Neural cell (in vitro differentiated cells): ENCODE data around the gene UBE2QL1. TPM values are rescaled to one million over a fixed set of nuclear protein-coding genes. Genes with fewer than 3 reads are reported as not detected.

Experiments used
- H2AFZ ChIP-seq: fragments of 200-600, 300-800 bp; sonication (generic), shearing (Covaris generic); 2 replicates; pipeline ENCODE4 v1.6.0; 2014; ENCODE audit warnings: low read depth, mild to moderate bottlenecking, antibody characterized with exemption, low read length, moderate library complexity
- H3F3A ChIP-seq: fragments of 200-600 bp; shearing (Covaris generic); 2 replicates; pipeline ENCODE4 v1.6.1; 2016; ENCODE audit warnings: mild to moderate bottlenecking, moderate library complexity, mixed read lengths, antibody characterized with exemption, low read length; ENCODE audit not compliant: insufficient read depth, poor library complexity, severe bottlenecking
- H3K27ac ChIP-seq: fragments of 200-600, 300-800 bp; sonication (generic), shearing (Covaris generic); 2 replicates; pipeline ENCODE4 v1.5.1; 2014; ENCODE audit warnings: mild to moderate bottlenecking, low read length, moderate library complexity
- H3K27me3 ChIP-seq: fragments of 300-800, 200-600 bp; sonication (generic), shearing (Covaris generic); 2 replicates; pipeline ENCODE4 v1.6.0; 2014; ENCODE audit warnings: mild to moderate bottlenecking, low read depth, low read length, moderate library complexity; ENCODE audit not compliant: insufficient read depth
- H3K36me3 ChIP-seq: fragments of 300-800, 200-600 bp; sonication (generic), shearing (Covaris generic); 2 replicates; pipeline ENCODE4 v1.5.1; 2014; ENCODE audit warnings: mild to moderate bottlenecking, antibody characterized with exemption, low read length, moderate library complexity; ENCODE audit not compliant: insufficient read depth
- H3K4me2 ChIP-seq: fragments of 300-800, 200-600 bp; sonication (generic), shearing (Covaris generic); 2 replicates; pipeline ENCODE4 v1.6.0; 2014; ENCODE audit warnings: mild to moderate bottlenecking, low read length
- H3K4me3 ChIP-seq: fragments of 300-800, 200-600 bp; sonication (generic), shearing (Covaris generic); 2 replicates; pipeline ENCODE4 v1.5.1; 2014; ENCODE audit warnings: mild to moderate bottlenecking, low read length, moderate library complexity
- H3K79me2 ChIP-seq: fragments of 200-600 bp; shearing (Covaris generic); replicated peaks from 2 replicates; pipeline ENCODE4 v1.6.0; 2014; ENCODE audit warnings: mild to moderate bottlenecking, low read length, moderate library complexity; ENCODE audit not compliant: insufficient read depth
- H3K9ac ChIP-seq: fragments of 300-800, 200-600 bp; sonication (generic), shearing (Covaris generic); 2 replicates; pipeline ENCODE4 v1.6.1; 2016; ENCODE audit warnings: mild to moderate bottlenecking, low read length, mixed read lengths
- H3K9me2 ChIP-seq: fragments of 200-600 bp; shearing (Covaris generic); 2 replicates; pipeline ENCODE4 v1.6.1; 2016; ENCODE audit warnings: mild to moderate bottlenecking, low read length, mixed read lengths; ENCODE audit not compliant: insufficient read depth
- H3K9me3 ChIP-seq: fragments of 200-600, 300-800 bp; sonication (generic), shearing (Covaris generic); 2 replicates; pipeline ENCODE4 v1.6.1; 2016; ENCODE audit warnings: mild to moderate bottlenecking, mixed run types, low read length, moderate library complexity, mixed read lengths
- H4K20me1 ChIP-seq: fragments of 200-600 bp; shearing (Covaris generic); 2 replicates; pipeline ENCODE4 v1.6.1; 2016; ENCODE audit warnings: mild to moderate bottlenecking, mixed run types; ENCODE audit not compliant: insufficient read depth
- CTCF ChIP-seq: fragments of 450-650 bp; IDR thresholded peaks from 2 replicates; pipeline ENCODE4 v1.5.1; 2014; ENCODE audit warnings: antibody characterized with exemption, mild to moderate bottlenecking, moderate library complexity; ENCODE audit not compliant: poor library complexity, severe bottlenecking
- EP300 ChIP-seq: fragments of 450-650 bp; conservative IDR thresholded peaks from 2 replicates; pipeline ENCODE4 v1.6.1; 2014; ENCODE audit warnings: antibody characterized with exemption, mild to moderate bottlenecking, moderate library complexity; ENCODE audit not compliant: poor library complexity, severe bottlenecking
- EZH2 ChIP-seq: fragments of 200-600, 300-800 bp; shearing (Covaris generic), sonication (generic); IDR thresholded peaks from 2 replicates; pipeline ENCODE4 v1.6.1; 2014; ENCODE audit warnings: antibody characterized with exemption, low read length, borderline replicate concordance, mild to moderate bottlenecking; ENCODE audit not compliant: insufficient read depth, poor library complexity, severe bottlenecking
- MXI1 ChIP-seq: fragments of 450-650 bp; conservative IDR thresholded peaks from 2 replicates; pipeline ENCODE4 v1.6.1; 2014; ENCODE audit warnings: antibody characterized with exemption, mild to moderate bottlenecking; ENCODE audit not compliant: poor library complexity, severe bottlenecking
- POLR2AphosphoS5 ChIP-seq: IDR thresholded peaks from 2 replicates; pipeline ENCODE4 v1.6.1; 2012
- RAD21 ChIP-seq: fragments of 450-650 bp; conservative IDR thresholded peaks from 2 replicates; pipeline ENCODE4 v1.6.1; 2014; ENCODE audit warnings: antibody characterized with exemption, mild to moderate bottlenecking, moderate library complexity
- REST ChIP-seq: IDR thresholded peaks from 2 replicates; pipeline ENCODE4 v1.6.1; 2012; ENCODE audit warnings: borderline replicate concordance
- SMC3 ChIP-seq: fragments of 450-650 bp; conservative IDR thresholded peaks from 2 replicates; pipeline ENCODE4 v1.6.1; 2014; ENCODE audit warnings: antibody characterized with exemption, mild to moderate bottlenecking, moderate library complexity; ENCODE audit not compliant: poor library complexity
- TAF1 ChIP-seq: IDR thresholded peaks from 2 replicates; pipeline ENCODE4 v1.6.1; 2012; ENCODE audit warnings: low read depth
- polyA plus RNA-seq: library from polyadenylated mRNA; depleted of rRNA; stranded (reverse); fragments of >200 nt; gene quantifications from 2 replicates; pipeline ENCODE4 v1.2.3, GENCODE V29; 2014

The UBE2QL1 gene
- polyA plus RNA-seq, 1 donor from 2014 or later, result 13.8 TPM

DNA sequence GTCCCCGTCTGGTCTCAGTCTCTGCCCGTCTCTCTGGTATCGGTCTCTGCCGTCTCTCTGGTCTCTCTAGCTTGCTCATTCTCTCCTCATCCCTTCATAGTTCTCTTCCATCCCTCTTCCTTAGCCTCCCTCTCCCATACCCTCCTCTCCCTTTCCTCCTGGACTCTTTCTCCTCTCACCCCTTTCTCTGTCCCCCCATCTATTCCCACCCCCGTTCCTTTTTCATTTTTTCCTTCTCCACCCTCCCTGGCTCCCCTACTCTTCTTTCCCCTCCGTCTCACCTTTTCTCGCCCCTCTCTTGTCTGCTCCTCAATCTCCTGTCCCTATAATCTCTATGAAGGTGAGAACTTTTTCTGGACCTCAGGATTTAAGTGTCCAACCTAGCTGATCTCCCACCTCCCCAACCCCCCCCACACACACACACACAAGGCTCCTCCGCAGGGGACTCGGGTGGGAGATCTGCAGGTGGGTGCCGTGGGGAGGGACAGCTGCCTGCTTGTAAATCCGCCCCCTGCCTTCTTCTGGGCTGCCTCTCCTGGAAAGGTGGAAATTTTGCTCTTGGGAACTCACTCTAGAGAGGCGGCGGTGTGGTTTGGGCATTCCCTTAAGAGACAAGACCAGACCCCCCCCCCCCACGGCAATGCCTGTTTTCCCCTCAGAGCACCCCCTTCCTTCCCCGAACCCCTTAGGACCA is 953 bp downstream of the UBE2QL1 start:
- Histone ChIP-seq H3F3A (no peaks in the 10 kb centered on the region), H2AFZ (no peak overlapping the region), H3K27ac (no peak overlapping the region), H3K27me3 (peaks cover 4% of the 10 kb centered on the region), H3K9me3 (no peaks in the 10 kb centered on the region), H3K9me2 (no peaks in the 10 kb centered on the region), H3K4me2 (peak overlapping the region; percentile 65), H3K4me3 (peak overlapping the region; percentile 97), H3K79me2 (peaks cover 26% of the 10 kb centered on the region), H3K9ac (peak overlapping the region; percentile 78), H3K36me3 (no peaks in the 10 kb centered on the region), H4K20me1 (peaks cover 5% of the 10 kb centered on the region)
- TF ChIP-seq POLR2AphosphoS5 (no peak), TAF1 (no peak), SMC3 (no peak), RAD21 (no peak), MXI1 (no peak), CTCF (no peak), REST (no peak), EZH2 (no peak), EP300 (no peak)

- no peaks in the 10 kb centered on the region for H3F3A ChIP-seq
- no peaks in the 10 kb centered on the region for H3K9me3 ChIP-seq
- H4K20me1 ChIP-seq, result peaks cover 5% of the 10 kb centered on the region
- no peak overlapping the region for H2AFZ ChIP-seq
- peaks cover 4% of the 10 kb centered on the region for H3K27me3 ChIP-seq
- H3K4me3 ChIP-seq, result peak overlapping the region; percentile 97
- H3K9me2 ChIP-seq, result no peaks in the 10 kb centered on the region
- peak overlapping the region; percentile 65 for H3K4me2 ChIP-seq
- no peak overlapping the region for H3K27ac ChIP-seq
- no peak for TF ChIP-seq EP300
- TF ChIP-seq SMC3, result peak; percentile 42
- no peak for TF ChIP-seq MXI1
- TF ChIP-seq CTCF, result no peak
- H3K79me2 ChIP-seq, result peaks cover 26% of the 10 kb centered on the region
- H3K36me3 ChIP-seq, result no peaks in the 10 kb centered on the region
- H3K9ac ChIP-seq, result peak overlapping the region; percentile 78
Observed at GRCh38 chr5:6450319-6450833, 1.7 kb downstream of the UBE2QL1 start.
